ENCODE data around the gene PRUNE2.

PRUNE2 gene

DNA sequence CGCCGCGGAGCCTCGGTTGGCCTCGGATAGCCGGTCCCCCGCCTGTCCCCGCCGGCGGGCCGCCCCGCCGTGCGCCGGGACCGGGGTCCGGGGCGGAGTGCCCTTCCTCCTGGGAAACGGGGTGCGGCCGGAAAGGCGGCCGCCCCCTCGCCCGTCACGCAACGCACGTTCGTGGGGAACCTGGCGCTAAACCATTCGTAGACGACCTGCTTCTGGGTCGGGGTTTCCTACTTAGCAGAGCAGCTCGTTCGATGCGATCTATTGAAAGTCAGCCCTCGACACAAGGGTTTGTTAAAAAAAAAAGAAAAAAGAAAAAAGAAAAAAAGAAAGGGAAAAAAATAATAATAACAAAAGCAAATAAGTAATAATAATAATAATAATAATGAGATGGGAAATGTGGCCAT, 334.2 kb downstream of the PRUNE2 start:
- no peak for DNase-seq (ENCODE audit: low read depth in 3 of 3)

DNA sequence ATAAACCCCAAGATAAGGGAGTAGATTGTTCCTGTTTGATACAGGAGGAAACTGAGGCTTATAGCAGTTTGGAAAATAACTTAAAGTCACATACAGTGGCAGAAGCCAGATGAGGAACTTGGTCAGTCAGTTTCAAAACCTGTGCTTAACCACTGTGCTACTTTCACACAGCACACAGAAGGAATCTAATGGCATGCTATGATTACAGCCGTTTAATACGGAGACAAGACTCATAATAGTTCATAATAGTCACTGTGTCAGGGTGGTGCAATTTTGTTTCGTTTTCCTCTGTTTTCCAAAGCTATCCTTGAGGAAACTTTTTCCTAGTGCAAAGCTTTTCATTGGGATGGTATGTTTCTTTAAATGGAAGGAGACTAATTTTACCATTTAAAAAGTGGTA, 334.6 kb downstream of the PRUNE2 start:
- DNase-seq (ENCODE audit: low read depth in 3 of 3), result no peak

DNA sequence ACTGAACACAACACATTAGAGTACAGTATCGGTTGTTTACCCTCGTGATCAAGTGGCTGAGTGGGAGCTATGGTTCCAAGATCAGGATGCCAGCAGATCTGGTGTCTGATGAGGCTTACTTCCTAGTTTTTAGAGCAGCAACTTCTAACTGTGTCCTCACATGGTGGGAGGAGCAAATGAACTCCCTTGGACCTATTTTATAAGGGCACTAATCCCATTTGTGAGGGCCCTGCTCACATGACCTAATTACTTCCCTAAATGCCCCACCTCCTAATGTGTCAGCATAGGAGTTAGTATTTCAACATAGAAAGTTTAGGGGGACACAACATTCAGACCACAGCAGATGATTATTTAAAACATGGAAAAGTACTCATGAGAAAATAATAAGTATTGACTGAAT, 335.1 kb downstream of the PRUNE2 start:
- no peak for DNase-seq (ENCODE audit: low read depth in 3 of 3)

DNA sequence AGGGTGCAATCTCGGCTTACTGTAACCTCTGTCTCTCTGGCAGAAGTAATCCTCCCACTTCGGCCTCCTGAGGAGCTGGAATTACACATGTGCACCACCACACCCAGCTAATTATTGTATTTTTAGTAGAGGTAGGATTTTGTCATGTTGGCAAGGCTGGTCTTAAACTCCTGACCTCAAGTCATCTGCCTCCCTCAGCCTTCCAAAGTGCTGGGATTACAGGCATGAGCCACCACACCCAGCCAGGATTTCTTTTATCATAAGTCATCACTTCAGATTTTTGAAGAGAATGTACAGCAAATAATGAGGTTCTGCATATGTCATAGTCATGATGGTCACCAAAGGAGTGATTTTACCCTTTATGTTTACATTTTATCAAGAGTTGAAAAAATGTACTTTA, 338.8 kb downstream of the PRUNE2 start:
- DNase-seq (ENCODE audit: low read depth in 3 of 3), result no peak

DNA sequence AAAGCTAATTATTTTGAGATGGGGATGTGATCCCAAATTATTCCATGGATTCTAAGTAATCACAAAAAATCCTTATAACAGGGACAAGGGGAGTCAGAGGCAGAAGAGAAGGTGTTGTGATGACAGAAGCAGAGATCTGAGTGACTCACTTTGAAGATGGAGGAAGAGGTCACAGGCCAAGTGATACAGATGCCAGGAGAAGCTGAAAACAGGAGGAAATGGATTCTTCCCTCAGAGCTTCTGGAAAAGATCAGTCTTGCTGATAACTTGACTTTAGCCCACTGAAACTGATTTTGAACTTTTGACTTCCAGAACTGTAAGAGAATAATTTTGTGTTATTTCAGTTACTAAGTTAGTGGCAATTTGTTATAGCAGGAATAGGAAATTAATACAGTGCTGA, 341.6 kb downstream of the PRUNE2 start:
- DNase-seq (ENCODE audit: low read depth in 3 of 3), result no peak

DNA sequence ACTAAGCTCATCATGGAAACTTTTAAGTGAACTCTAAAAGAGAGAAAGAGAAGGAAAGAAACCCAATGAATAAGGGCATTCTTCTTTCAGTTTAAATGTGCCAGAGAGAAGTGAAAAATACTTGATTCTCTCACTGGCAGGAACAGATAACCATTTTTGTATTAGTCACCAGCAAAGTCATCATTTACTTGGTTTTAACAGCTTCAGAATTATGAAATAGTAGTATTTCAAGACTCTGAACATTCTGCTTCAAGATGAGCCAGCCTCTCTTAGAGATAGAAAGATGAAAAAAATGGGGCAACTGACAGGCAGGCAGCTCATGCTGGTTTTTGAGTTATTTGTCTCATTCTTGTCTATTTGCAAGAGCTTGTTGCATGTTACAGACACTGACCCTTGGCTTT, 343.4 kb downstream of the PRUNE2 start:
- DNase-seq (ENCODE audit: low read depth in 3 of 3), result no peak

DNA sequence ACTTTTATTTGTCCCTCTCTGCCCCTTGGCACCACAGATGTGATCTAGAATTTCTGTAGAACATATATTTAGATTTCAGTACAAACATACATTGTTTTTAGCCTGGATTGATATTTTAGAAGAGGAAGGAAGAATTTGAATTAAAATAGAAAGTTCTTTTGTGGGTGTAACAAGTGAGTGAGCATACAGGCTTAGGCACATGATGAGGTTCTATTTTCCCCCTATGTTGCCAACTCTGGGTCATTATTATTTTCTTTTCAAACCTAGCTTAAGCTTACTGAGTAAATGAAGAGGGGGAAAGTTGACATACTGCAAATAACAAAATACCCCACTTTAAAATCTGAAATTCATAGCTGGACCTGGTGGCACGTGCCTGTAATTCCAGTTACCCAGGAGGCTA, 344.0 kb downstream of the PRUNE2 start:
- DNase-seq (ENCODE audit: low read depth in 3 of 3), result no peak
